DMS114 treated with DMSO at 0.1 percent for 48 hours (cell line): ENCODE measurements around the gene RGS3.

Source experiments
- DNase-seq: peaks from one replicate; lab custom pipeline; 2025; ENCODE audit not compliant: unreplicated experiment; lab: John Stamatoyannopoulos, UW

RGS3 gene

DNA sequence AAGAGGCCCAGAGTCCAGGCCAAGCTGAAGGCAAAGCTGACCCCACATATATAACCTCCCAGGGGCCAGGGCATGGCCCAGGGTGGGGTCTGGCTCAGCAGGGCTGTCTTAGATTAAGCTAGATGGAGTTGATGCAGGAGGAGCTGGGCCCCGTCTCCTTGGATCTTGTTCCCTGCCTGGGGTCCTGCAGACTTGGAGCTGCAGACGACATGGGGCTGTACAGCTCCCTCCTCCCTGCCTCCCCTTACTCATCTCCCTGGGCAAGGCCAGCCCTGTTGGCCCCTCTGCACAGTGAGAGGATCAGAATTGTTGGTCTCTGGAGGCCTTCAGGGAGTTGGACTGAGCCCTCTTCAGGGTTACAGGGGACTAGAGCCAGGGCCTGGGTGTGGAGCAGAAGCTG lies 134.9 kb downstream of the RGS3 start:
- no peak for DNase-seq

- no peak for DNase-seq
Measured at GRCh38 chr9:113598883-113599282, 135.4 kb downstream of the RGS3 start.

DNA sequence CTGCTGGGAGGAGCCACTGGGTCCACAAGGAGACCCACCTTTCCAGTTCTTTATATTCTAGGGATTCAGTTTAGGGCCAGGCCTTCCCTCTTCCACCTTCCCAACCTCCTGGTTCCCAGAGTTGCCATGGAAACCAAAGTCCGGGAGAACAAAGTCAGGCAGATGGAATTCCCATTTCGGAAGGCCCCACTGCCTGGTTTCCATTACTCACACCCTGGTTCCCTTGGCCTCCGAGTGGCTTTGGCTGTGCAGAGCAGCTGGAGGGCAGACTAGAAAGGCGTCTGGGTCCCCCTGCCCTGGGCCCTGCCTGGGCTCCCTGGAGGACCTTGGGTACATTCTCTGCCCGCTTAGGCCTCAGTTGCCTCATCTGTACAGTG lies 136.1 kb downstream of the RGS3 start:
- DNase-seq = no peak

DNA sequence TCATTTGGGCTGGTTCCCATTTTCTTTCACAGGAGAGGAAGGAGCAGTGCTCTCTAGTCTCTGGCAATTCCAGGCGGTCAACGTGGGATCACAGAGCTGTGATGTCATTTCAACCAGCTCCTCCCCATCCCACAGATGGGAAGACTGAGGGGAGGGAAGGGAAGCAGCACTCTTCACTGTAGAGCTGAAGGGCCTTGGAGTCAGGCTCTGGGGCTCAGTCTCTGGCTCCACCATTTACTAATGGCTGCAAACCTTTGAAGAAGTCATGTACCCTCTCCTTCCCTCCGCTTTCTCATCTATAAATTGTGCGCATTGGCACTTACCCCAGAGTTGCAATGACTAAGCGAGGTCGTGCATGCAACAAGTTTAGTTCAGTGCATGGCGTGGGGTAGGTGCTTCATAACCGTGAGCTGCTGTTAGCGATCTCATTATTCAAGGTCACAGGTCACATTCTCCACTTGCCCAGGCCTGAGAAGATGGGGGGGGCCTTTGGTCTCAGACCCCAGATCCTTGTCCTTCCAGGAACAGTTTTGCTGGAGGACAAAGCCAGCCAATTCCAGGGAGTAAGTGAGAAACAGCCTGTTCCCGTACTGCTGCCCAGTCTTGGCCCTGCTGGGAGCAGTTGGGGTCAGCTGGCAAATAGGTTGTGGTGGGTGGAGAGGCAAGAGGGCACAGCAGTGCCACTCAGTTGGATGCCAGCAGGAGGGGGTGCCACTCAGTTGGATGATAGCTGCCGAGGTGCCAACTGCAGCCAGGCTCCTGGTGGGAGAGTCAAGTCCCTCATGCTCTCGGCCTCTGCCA lies 136.7 kb downstream of the RGS3 start:
- DNase-seq = no peak

- no peak for DNase-seq
Measured at GRCh38 chr9:113600871-113601614, 137.5 kb downstream of the RGS3 start.

GRCh38 chr9:113601656-113602055 lies 138.1 kb downstream of the RGS3 start:
- no peak for DNase-seq

DNA sequence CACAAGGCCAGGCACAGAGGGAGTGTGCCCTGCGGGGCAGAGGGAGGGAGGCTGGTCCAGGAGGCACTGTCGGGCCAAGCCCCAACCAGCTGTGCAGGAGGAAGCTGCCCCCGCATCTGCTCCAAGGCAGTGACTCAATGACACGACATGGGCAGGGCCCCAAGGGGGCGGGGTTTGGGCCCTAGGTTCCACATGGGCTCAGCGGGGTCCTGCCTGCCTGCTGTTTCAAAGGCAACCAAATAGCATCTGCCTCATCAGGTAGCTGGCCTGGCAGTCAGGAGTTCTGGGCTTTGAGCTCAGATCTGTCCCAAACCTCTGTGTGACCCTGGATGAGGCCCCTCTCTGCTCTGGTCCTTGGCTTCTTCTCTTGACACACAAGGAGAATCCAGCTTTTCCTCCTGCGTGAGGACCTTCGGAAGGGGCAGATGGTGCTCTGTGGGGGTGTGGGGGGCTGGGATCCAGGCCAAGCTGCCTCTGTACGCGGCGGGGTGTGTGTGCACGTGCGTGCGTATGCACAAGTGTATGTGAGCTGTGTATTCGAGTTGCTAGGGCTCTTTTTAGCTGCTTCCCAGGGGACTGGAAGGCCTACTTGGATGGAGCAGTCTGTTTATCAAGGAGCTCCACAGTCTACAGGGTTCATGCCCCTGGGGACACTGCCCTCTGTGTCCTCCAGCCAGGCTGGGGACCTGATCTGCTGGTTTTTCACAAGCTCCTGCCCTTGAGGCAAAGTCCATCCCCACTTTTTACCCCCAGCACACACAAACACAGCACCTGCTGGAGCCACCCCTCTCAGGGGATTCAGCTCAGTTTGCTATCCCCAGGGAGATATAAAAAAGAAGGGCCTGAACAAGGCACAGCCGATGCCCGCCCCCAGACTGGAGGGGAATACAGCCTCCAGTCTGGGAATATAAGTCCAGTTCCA lies 138.9 kb downstream of the RGS3 start:
- no peak for DNase-seq

DNA sequence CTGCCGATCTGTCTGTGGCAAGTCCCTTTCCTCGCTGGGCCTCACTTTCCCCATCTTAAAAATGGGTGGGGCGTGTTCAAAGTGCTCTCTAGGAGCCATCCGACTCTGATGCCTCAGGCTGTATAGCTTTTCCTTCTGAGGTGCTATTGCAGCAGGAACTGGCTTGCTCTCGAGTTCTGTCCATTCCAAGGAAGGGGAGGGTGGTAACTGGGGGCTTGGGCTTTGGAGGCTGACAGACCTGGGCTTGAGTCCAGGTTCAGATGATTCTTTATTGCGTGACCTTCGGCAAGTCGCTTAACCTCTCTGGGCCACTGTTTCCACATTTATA lies 139.5 kb downstream of the RGS3 start:
- DNase-seq = no peak

GRCh38 chr9:113603773-113604172 lies 140.2 kb downstream of the RGS3 start:
- DNase-seq = no peak

- no peak for DNase-seq
Measured at GRCh38 chr9:113604393-113604792, 140.9 kb downstream of the RGS3 start.

- no peak for DNase-seq
Measured at GRCh38 chr9:113606510-113606909, 143.0 kb downstream of the RGS3 start.

DNA sequence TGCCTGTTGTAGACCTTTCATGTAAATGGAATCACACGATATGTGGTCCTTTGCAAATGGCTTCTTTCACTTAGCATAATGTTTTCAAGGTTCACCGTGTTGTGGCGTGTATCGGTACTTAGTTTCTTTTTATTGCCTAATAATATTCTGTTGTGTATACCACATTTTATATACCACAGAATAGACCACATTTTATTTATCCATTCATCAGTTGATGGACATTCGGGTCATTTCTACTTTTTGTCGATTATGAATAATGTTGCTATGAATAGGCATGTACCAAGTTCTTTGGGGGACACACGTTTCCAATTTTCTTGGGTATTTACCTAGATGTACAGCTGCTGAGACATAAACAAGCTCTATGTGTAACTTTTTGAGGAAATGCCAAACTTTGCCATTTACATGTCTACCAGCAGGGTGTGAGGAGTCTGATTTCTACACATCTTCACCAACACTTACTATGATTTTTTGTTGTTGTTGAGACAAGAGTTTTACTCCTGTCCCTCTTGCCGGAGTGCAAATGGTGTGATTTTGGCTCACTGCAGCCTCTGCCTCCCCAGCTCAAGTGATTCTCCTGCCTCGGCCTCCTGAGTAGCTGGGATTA lies 144.7 kb downstream of the RGS3 start:
- DNase-seq = no peak

DNA sequence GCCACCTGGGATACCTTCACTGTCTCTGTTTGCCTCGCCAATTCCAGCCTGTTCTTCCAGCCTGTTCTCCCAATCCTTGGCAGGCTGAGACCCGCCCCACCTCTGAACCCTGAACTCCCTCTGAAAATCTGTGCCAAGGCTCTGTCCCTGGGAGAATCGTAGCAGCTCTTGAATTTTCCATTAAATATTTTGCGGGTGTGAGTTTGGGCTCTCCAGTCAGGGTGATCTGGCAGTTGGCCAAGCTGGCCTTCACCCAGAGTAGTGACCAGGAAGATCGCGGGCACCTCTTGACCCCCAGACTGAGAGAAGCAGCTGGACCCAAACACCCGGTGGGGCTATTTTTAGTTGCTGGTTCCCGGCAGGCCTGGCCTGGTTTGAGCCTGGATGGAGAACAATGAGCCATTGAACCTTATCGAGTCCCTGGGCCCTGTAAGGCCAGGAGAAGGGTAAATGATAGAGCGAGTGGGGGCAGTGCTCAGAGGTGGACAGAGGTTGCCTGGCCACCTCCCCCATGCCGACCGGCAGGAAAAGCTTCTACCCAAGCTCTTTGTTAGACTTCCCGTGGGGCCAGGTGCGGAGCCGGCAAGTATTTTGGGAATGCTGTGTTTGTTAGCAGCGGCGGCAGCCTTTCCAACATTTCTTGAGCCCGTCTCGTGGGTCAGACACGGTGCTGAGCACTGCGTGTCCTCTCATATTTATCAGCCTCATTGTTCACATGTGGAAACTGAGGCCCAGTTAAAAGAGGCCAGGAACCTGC lies 146.2 kb downstream of the RGS3 start:
- DNase-seq = no peak

DNA sequence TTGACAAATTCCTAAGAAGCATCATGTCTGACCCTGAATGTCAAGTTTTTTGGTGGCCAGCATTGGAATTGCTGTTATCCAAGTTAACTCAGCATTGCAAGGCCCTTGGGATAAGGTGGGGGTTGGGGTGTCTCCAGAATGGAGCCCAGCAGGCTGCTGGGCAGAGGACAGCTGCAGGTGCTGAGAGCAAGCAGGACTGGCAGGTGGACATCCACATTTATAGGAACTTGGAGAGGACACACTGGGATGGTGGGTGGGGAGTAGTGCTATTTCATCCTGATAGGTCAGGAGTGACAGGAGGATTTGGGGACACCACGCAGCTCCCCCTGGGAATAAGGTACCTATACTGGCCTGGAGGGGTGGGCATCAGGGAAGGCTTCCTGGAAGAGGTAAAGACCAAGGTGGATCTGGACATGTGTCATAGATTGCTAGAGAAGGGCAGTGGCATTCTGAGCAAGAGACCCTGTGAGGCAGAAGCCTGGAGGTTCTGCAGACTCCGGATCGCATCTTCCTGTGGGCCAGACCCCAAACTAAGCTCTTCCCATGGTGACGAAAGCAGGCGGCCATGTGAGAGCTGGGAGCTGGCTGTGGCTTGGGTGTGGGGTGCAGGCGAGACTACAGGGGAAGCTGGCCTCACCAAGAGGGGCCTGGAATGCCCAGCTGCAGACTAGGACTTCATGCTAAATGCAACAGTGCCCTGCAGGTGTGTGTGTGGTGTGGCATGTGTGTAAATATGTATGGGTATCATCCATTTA lies 148.1 kb downstream of the RGS3 start:
- no peak for DNase-seq

DNA sequence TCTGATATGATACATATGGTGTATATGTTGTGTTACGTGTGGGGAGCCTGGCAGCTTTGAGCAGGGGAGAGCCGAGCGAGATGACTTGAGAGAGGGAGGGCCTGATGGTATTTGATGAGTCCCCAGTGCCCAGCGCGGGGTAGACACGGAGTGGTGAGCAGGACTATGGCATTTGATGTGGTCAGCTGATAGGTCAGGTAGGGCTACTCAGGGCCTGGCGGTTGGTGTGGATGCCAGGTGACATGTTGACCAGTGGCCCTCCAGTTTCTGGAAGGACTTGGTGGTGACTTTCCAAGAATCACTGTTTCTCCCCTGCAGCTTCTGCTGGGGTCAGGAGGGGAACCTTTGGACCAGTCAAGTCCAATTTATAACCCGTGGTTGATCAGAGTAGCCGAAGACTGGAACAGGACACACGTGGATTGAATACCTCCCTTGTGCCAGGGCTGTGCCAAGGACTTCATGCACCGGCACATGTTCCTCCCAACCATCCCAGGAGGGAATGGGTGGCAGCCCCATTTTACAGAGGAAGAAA lies 148.8 kb downstream of the RGS3 start:
- DNase-seq = no peak

DNA sequence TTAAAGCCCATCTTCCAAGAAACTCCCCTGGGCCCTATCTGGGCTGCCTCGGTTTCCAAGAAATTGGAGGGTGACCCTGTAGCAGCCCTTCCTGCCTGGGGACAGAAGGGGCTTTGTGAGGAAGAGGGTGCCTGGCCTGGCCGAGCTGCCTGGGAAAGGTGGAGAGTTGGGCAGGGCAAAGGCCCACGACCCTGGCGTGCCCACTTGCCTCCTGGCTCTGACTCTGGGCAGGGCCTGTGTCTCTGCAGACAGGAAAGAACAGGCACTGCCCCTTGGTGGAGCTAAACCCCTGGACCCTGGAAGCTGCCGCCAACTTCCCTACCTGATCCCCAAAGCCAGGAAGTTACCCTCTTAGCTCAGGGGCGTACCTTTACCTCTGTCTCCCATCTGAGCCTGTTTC lies 149.3 kb downstream of the RGS3 start:
- DNase-seq = no peak

DNA sequence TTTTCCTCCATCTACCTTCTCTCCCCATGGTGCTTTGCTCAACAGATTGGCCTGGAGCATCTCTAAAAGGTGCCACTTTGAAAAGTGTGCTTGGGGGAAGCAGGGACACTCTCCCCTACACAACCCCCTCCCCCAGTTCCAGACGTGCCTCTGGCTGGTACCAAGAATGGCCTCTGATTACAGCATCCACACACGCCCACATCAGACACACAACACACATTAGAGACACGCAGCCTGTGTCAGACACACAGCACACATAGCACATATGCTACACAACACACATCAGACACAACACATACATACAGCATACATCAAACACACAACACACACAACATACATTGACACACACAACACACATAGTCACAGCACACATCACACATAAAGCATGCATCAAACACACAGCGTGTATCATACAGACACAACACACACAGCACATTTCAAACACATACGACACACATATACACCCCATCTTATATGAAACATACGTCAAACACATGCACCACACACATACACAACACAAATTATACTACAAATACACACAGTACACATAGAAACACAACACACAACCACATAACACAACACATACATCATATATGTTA lies 150.4 kb downstream of the RGS3 start:
- DNase-seq = no peak

GRCh38 chr9:113614843-113615648 lies 151.5 kb downstream of the RGS3 start:
- DNase-seq = no peak
